Measurements from ENCODE around the gene SERPINA4. TPM values are rescaled to one million over a fixed set of nuclear protein-coding genes. Genes with fewer than 3 reads are reported as not detected.

The SERPINA4 gene
- total RNA-seq, 1 donor from 2014 or later = not detected

GRCh38 chr14:94542111-94542810, 19.0 kb upstream of the SERPINA4 start:
- DNase-seq (ENCODE audit: low spot score) = no peak

- no peak for DNase-seq (ENCODE audit: low spot score)
Observed at GRCh38 chr14:94542811-94543440, 18.3 kb upstream of the SERPINA4 start.

DNA sequence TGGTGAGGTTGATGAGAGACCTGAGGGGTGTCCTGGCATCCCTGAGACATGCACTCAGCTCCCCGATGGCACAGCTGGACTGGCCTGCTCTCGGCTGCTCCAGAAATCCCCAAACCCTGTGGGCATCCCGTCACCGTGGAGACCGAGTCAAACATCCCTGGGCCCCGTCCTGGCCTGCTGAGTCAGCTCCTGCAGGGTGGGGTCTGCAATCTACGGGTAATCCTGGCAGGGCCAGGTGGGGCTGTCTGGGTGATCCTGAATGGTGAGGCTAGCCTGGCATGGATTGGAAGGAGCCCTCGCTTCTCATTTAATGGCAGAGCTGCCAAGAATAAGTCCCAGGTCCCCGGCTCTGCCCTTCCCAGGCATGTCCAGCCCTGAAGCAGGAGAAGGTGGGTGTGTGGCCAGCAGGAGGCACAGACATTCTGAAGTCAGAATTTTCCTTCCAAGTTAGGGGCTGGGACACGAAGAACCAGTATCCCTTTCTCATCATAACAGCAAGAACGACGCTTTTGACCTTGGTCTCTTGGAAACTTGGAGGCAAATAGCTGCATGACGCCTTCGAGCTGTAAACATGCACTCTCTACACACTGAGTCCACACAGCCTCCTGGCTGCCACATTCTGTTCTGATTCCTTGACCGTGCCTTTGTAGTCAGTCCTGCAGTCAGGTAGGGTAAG, 17.7 kb upstream of the SERPINA4 start:
- no peak for DNase-seq (ENCODE audit: low spot score)

- DNase-seq (ENCODE audit: low spot score) = no peak
Observed at GRCh38 chr14:94544726-94545125, 16.5 kb upstream of the SERPINA4 start.

DNA sequence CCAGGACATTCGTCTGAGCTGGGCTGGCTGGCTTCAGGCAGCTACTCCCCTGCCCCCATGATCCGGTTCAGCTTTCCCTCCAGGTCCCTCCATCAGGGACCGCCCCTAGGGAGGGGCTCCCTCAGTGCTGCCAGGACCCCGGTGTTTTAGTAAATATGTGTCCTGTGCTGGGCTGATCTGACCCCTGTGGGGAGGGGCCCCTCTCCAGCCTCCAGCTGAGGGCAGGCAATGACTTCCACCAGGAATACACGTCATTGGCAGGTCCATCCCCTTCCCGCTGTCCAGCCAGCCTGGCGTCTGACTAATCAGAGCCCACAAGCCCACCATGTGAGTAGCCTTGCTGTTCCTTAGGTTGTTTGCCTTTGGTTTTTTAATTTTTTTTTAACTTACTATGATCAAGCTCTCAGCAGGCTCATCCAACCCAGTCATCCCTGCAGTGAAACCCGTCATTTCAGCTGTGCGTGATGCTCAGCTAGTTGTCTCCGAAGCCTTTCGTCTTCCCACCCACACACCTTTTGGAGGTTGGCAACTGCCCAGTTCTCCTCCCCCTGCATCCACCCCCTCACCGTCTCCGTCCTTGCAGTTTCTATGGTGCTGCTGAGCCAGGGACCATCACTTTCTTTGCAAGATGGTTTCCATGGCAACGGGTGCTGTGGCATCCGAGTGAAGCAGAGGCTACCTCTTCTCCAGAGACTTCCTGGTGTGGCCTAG, 16.0 kb upstream of the SERPINA4 start:
- no peak for DNase-seq (ENCODE audit: low spot score)

- DNase-seq (ENCODE audit: low spot score) = no peak
Observed at GRCh38 chr14:94547151-94547680, 14.0 kb upstream of the SERPINA4 start.

DNA sequence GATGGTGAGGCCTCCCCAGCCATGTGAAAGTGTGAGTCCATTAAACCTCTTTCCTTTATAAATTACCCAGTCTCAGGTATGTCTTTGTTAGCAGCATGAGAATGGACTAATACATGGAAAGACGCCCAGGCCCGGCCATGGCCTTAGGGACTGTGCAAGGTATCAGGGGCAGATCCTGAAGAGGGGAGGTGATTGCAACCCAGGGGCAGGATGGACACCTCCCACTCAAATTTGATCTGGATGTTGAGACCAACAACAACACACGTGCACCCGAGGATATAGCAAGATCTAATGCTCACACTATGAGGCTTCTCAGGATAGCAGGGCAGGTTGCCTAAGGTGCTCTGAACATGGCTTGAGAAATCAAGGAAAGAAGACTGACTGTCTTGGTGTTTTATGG, 13.5 kb upstream of the SERPINA4 start:
- DNase-seq (ENCODE audit: low spot score) = no peak

- DNase-seq (ENCODE audit: low spot score) = no peak
Observed at GRCh38 chr14:94548131-94548998, 12.9 kb upstream of the SERPINA4 start.

DNA sequence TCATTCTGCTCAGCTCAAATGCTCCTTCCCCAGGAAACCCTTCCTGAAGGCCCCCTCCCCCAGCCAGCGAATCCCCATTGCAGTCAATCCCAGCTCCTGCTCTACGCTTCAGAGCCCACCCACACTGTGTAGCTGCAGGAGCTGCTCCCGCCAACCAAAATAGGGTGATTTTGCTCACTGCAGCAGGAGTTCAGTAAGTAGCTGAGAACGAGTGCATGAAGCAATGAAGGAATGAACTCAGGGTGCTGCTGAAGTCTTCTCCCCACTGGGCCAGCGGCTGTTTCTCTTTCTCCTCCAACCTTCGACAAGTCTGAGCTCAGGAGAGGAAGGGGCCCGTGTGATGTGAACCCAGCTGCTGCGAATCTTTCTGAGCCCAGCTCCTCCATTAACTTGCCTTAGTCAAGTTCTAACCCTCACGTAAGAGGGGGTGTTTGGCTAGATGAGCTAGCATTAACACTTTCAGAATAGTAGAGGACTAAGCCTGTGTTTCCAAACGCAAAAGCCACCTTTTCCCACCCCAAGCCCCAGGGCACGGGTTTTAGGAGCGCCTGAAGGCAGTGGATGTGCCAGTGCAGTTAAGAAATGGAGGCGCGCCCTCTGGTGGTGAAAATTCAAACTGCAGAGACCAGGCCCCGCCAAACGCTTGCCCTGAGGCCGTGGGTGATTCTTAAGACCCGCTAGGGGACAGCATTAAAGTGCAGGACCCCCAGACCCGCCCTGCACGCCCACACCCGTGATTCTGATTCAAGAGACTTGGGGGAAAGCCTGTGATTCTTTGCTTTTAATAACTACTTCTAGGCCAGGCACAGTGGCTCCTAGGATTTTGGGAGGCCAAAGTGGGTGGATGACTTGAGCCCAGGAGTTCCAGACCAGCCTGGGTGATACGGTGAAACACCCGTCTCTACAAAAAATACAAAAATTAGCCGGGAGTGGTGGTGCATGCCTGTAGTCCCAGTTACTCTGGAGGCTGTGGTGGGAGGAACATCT, 11.9 kb upstream of the SERPINA4 start:
- peak; percentile 40 for DNase-seq (ENCODE audit: low spot score)

DNA sequence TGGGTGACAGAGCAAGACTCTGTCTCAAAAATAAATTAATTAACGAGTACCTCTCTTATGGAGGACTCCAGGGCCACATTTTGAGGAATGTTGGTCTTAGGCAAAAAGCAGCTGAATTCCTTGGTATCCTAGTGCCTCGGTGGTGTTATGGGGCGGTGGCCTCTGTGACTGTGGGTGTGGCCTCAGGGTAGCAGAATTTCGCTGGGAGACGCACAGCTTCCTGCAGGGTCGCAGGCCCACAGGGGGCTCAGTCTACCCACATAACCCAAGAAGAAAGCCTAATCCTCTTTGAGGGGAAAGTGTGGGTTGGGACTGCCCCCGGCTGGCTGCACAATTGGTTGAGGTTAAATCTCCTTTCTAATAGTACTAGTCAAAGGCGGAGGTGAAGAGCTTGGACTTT, 11.2 kb upstream of the SERPINA4 start:
- DNase-seq (ENCODE audit: low spot score) = no peak

GRCh38 chr14:94555991-94556390, 5.3 kb upstream of the SERPINA4 start:
- no peak for DNase-seq (ENCODE audit: low spot score)

DNA sequence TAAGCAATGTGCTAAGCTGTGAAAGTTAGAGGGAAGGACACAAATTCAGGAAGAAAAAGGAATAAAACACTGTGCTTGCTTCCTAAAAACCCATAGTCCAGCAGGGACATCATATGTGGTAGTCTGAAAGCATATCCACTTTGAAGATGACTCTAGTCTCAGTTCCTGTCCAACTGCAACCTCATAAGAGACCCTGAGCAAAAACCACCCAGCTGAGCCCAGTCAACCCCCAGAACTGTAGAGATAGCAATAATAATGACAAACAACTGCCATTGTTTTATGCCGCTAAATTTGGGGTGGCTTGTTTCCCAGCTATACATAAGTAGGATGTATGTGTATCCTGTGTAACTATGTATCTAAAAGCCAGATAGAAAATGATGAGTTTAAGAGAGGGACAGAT, 3.9 kb upstream of the SERPINA4 start:
- no peak for DNase-seq (ENCODE audit: low spot score)

GRCh38 chr14:94558842-94559241, 2.4 kb upstream of the SERPINA4 start:
- no peak for DNase-seq (ENCODE audit: low spot score)

DNA sequence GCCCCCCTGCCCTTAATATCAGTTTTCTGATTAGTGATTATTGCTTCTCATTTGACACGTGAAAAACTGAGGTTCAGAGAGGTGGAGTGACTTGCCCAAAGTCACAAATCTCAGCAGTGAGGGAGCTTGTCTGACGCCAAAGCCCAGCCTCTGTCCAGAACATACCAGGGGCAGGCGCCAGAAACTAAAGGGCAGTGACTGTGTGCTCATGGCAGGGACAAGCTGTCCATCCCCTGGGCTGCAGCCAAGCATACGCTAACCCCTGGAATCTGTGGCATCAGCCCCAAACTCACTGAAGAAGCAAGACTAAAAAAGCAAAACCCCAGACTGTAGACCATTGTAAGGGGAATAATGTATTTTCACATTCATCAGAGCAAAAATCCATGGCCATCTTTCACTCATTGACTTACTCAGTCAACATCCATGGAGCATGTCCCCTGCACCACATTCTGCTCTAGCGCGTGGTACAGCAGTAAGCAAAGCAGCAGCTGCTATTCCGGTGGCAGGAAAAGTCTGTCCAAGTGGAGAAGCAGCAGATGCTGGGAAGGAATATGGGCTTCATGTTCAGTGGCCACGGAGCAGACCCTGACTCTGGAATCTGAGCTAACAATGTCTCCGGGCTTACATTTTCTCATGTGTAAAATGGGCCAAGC, 1.5 kb upstream of the SERPINA4 start:
- no peak for DNase-seq (ENCODE audit: low spot score)

DNA sequence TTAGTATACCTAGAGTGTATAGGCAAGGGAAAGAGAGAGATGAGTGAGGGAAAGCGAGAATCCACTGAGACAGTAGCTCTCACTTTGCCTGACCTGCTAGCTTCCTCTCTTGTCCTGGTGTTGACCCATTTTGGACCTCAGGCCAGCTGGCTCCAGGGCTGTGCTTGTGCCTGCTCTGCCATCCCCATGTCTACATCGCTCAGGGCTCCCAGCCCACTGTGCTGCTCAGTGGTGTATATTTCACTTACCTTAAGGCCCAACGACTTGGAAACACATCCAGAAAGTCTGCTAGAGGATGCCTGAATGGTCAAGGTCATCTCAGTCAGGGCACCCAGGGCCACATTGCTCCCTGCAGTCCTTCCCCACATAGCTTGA, 964 bp upstream of the SERPINA4 start:
- DNase-seq (ENCODE audit: low spot score) = no peak

GRCh38 chr14:94561656-94562010, 391 bp downstream of the SERPINA4 start:
- no peak for DNase-seq (ENCODE audit: low spot score)

- DNase-seq (ENCODE audit: low spot score) = no peak
Observed at GRCh38 chr14:94562022-94562421, 780 bp downstream of the SERPINA4 start.

DNA sequence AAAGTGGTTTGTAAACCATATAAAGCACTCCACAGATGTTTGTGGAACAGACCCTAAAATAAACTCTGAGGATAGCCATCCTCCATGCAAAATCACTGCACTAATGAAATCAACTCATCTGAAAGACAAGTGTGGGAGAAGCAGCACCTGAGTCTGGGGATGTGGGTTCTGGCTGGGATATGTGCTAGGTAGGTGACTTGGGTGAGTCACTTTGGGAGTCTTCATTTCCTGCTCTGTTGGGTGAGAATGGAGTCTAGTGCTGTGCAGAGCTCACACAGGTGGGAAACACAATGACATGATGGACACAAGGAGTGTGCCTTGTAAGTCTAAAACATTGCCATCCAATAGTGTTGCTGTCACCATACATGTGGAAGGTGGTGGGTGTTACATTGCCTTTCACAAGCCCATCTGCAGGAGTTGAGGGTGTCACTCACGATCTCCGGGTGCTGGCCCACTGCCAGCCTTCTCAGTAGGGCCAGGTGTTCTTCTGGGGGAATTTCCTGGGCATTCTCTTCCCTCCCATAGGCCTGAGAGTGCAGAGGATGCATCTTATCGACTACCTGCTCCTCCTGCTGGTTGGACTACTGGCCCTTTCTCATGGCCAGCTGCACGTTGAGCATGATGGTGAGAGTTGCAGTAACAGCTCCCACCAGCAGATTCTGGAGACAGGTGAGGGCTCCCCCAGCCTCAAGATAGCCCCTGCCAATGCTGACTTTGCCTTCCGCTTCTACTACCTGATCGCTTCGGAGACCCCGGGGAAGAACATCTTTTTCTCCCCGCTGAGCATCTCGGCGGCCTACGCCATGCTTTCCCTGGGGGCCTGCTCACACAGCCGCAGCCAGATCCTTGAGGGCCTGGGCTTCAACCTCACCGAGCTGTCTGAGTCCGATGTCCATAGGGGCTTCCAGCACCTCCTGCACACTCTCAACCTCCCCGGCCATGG, 2.0 kb downstream of the SERPINA4 start:
- no peak for DNase-seq (ENCODE audit: low spot score)
